HCT116 (cell line): ENCODE data around the gene PKP3. TPM values are rescaled to one million over a fixed set of nuclear protein-coding genes. Genes with fewer than 3 reads are reported as not detected.

Experiments used
- ATAC-seq: fragments of 200-7000 bp; cut with Tn5 transposase; 2 replicates; pipeline ENCODE4 v1.9.1; 2020; ENCODE audit warnings: mild to moderate bottlenecking, moderate library complexity
- BruUV-seq: library from RNA; stranded (reverse); fragments of 400-500 nt; replicated peaks from 2 replicates; lab custom pipeline; 2021; lab: Mats Ljungman, UMichigan
- CTCF ChIA-PET: fragments of 300-600 bp; sonication (Branson Sonifier 250); formaldehyde crosslinking; loops from one replicate; lab custom pipeline; 2021; ENCODE audit warnings: antibody characterized with exemption; lab: Charles Lee
- POLR2A ChIA-PET: fragments of 300-600, 350-600 bp; sonication (Branson Sonifier 250); formaldehyde crosslinking; loops from one replicate; lab custom pipeline; 2021; ENCODE audit warnings: antibody characterized with exemption; lab: Charles Lee
- RAD21 ChIA-PET, 2 experiments: fragments of 300-600 bp; sonication (Branson Sonifier 250); formaldehyde crosslinking; loops; one replicate each; lab custom pipeline; 2023; ENCODE audit warnings: low total read pairs in 2 of 2; ENCODE audit not compliant: uncharacterized antibody in 2 of 2, unreplicated experiment in 2 of 2, low non-redundant PET in 1 of 2; lab: Charles Lee
- DNase-seq: peaks from one replicate; pipeline ENCODE4 v3.0.0-alpha.2; 2010; ENCODE audit warnings: low read depth, low spot score
- H2AFZ ChIP-seq: fragments of 200-600 bp; shearing (Covaris generic), sonication (generic); 2 replicates; pipeline ENCODE4 v1.6.1; 2017; ENCODE audit warnings: low read depth, mixed run types, mixed read lengths, antibody characterized with exemption, low read length; ENCODE audit not compliant: poor library complexity, severe bottlenecking
- H3K27ac ChIP-seq: 2 replicates; pipeline ENCODE4 v1.5.1; 2012; ENCODE audit warnings: low read depth, low read length
- H3K27me3 ChIP-seq: fragments of 200-600 bp; sonication (generic); 2 replicates; pipeline ENCODE4 v1.6.1; 2016; ENCODE audit warnings: mixed run types, low read length, mixed read lengths; ENCODE audit not compliant: insufficient read depth
- H3K36me3 ChIP-seq, 2 experiments: fragments of 200-500 bp in 1 of 2; fragments of 200-600 bp in 1 of 2; sonication (Bioruptor generic) in 1 of 2; sonication (generic) in 1 of 2; 2 replicates each; pipeline versions ENCODE4 v1.5.1 to v1.6.1; 2014 to 2016; ENCODE audit warnings: low read length in 2 of 2, inconsistent platforms in 1 of 2, mixed read lengths in 1 of 2, mixed run types in 1 of 2; ENCODE audit not compliant: insufficient read depth in 2 of 2, control insufficient read depth in 1 of 2
- H3K4me1 ChIP-seq, 2 experiments: fragments of 200-600 bp in 1 of 2; sonication (generic) in 1 of 2; 2 replicates each; pipeline versions ENCODE4 v1.5.1 to v1.6.1; 2012 to 2017; ENCODE audit warnings: low read length in 2 of 2, inconsistent platforms in 1 of 2, mild to moderate bottlenecking in 1 of 2, mixed read lengths in 1 of 2, mixed run types in 1 of 2, moderate library complexity in 1 of 2; ENCODE audit not compliant: insufficient read depth in 2 of 2, control insufficient read depth in 1 of 2
- H3K4me2 ChIP-seq: fragments of 200-600 bp; sonication (generic); 2 replicates; pipeline ENCODE4 v1.6.1; 2017; ENCODE audit warnings: mixed run types, low read length, mixed read lengths
- H3K4me3 ChIP-seq, 2 experiments: fragments of 200-600 bp in 1 of 2; sonication (generic) in 1 of 2; replicated peaks in 1 of 2; 2 replicates each; pipeline ENCODE4 v1.5.1; 2011 to 2016; ENCODE audit warnings: low read length in 2 of 2, control low read depth in 1 of 2, low read depth in 1 of 2, mild to moderate bottlenecking in 1 of 2, mixed read lengths in 1 of 2, mixed run types in 1 of 2
- H3K79me2 ChIP-seq: fragments of 200-600 bp; sonication (generic); 2 replicates; pipeline ENCODE4 v1.6.1; 2017; ENCODE audit warnings: mild to moderate bottlenecking, mixed run types, low read length, moderate library complexity, mixed read lengths; ENCODE audit not compliant: insufficient read depth
- H3K9ac ChIP-seq: fragments of 200-600 bp; sonication (generic); 2 replicates; pipeline ENCODE4 v1.6.1; 2016; ENCODE audit warnings: low read length, mixed read lengths
- H3K9me2 ChIP-seq: fragments of 200-600 bp; sonication (generic), shearing (Covaris generic); 2 replicates; pipeline ENCODE4 v1.6.1; 2017; ENCODE audit warnings: mixed run types, mild to moderate bottlenecking, moderate library complexity; ENCODE audit not compliant: insufficient read depth
- H3K9me3 ChIP-seq, 2 experiments: fragments of 200-500 bp in 1 of 2; fragments of 200-600 bp in 1 of 2; sonication (Bioruptor generic) in 1 of 2; sonication (generic) in 1 of 2; 2 replicates each; pipeline ENCODE4 v1.6.1; 2014 to 2017; ENCODE audit warnings: low read length in 2 of 2, mixed read lengths in 2 of 2, inconsistent platforms in 1 of 2, low read depth in 1 of 2, mild to moderate bottlenecking in 1 of 2, mixed run types in 1 of 2, moderate library complexity in 1 of 2; ENCODE audit not compliant: control insufficient read depth in 1 of 2, insufficient read depth in 1 of 2
- H4K20me1 ChIP-seq: fragments of 200-600 bp; sonication (generic), shearing (Covaris generic); 2 replicates; pipeline ENCODE4 v1.6.1; 2017; ENCODE audit warnings: mixed run types, mild to moderate bottlenecking, moderate library complexity; ENCODE audit not compliant: insufficient read depth
- CBX3 ChIP-seq: IDR thresholded peaks from 2 replicates; pipeline ENCODE4 v1.6.1; 2012; ENCODE audit warnings: low read depth
- EZH2 ChIP-seq: fragments of 200-600 bp; sonication (generic); IDR thresholded peaks from 2 replicates; pipeline ENCODE4 v1.6.1; 2017; ENCODE audit warnings: antibody characterized with exemption, mixed run types
- EZH2phosphoT487 ChIP-seq: fragments of 200-600 bp; IDR thresholded peaks from 2 replicates; pipeline ENCODE4 v1.6.1; 2018; ENCODE audit warnings: antibody characterized with exemption, borderline replicate concordance
- SRF ChIP-seq: IDR thresholded peaks from 2 replicates; pipeline ENCODE4 v1.6.1; 2012; ENCODE audit warnings: low read depth
- YY1 ChIP-seq: IDR thresholded peaks from 2 replicates; pipeline ENCODE4 v1.6.1; 2011; ENCODE audit warnings: low read length, low read depth, moderate library complexity, mild to moderate bottlenecking; ENCODE audit not compliant: insufficient replicate concordance; ENCODE audit errors: extremely low read depth
- intact Hi-C: fragments of 100-400 bp; cut with micrococcal nuclease; formaldehyde crosslinking; loops from 2 replicates; pipeline ENCODE4 v1.10.0; 2022
- total RNA-seq: library from RNA; stranded (reverse); gene quantifications from one replicate; pipeline ENCODE4 v1.2.1, GENCODE V29; 2021; ENCODE audit not compliant: unreplicated experiment

PKP3 gene
- total RNA-seq, 1 experiment from 2014 or later, result 157 TPM

GRCh38 chr11:358129-358800 lies 35.7 kb upstream of the PKP3 start:
- DNase-seq, result no peak
- RAD21 ChIA-PET, result no interaction called here
- Histone ChIP-seq H3K4me2 (no peak overlapping the region), H3K4me3 (no peak overlapping the region), H3K36me3 (no peaks in the 10 kb centered on the region), H3K4me1 (peaks cover 12 to 16% of the 10 kb centered on the region in 2 experiments), H3K9ac (no peak overlapping the region), H3K9me3 (peaks cover 8% of the 10 kb centered on the region in 2 experiments; a peak in 2 of 4 replicates), H2AFZ (no peak overlapping the region)
- no TSS peak for BruUV-seq
- intact Hi-C loops, result loop anchor here (5.0 kb wide), 1 partner anchor 56 kb away; no protein-coding TSS in a partner anchor
- ATAC-seq, result no peak
- POLR2A ChIA-PET, result no interaction called here
- CTCF ChIA-PET, result no interaction called here
- TF ChIP-seq YY1, result no peak
- no peak for TF ChIP-seq EZH2
- TF ChIP-seq, all 23 proteins: peak for 0
- Histone ChIP-seq H3K9me2 (no peaks in the 10 kb centered on the region), H4K20me1 (no peaks in the 10 kb centered on the region), H3K79me2 (no peaks in the 10 kb centered on the region), H3K27ac (no peak overlapping the region), H3K27me3 (no peaks in the 10 kb centered on the region)

GRCh38 chr11:359181-359714 lies 34.8 kb upstream of the PKP3 start:
- no peak overlapping the region for H2AFZ ChIP-seq
- H3K4me3 ChIP-seq, result no peak overlapping the region
- H3K27ac ChIP-seq, result no peak overlapping the region
- no peaks in the 10 kb centered on the region for H3K27me3 ChIP-seq
- ChIA-PET POLR2A (no interaction called here), RAD21 (interaction anchor here in 1 of 2 experiments (0.7 kb wide), 1 partner anchor 448 kb away, joined by 3 read pairs; no protein-coding TSS in a partner anchor), CTCF (no interaction called here)
- intact Hi-C loops, result loop anchor here (5.0 kb wide), 1 partner anchor 57 kb away; no protein-coding TSS in a partner anchor
- peaks cover 9 to 18% of the 10 kb centered on the region in 2 experiments for H3K4me1 ChIP-seq
- BruUV-seq, result no TSS peak
- no peaks in the 10 kb centered on the region for H3K36me3 ChIP-seq
- H4K20me1 ChIP-seq, result no peaks in the 10 kb centered on the region
- no peak overlapping the region for H3K9ac ChIP-seq
- DNase-seq (no peak), ATAC-seq (no peak)
- H3K4me2 ChIP-seq, result no peak overlapping the region
- H3K9me3 ChIP-seq, result peaks cover 8% of the 10 kb centered on the region in 2 experiments; a peak in 2 of 4 replicates
- H3K9me2 ChIP-seq, result no peaks in the 10 kb centered on the region
- no peak for TF ChIP-seq CBX3
- TF ChIP-seq SRF, result no peak
- TF ChIP-seq EZH2phosphoT487, result no peak
- no peak for TF ChIP-seq YY1
- H3K79me2 ChIP-seq, result no peaks in the 10 kb centered on the region
